GM20000 (cell line): ENCODE data around the gene NRG2.

Source experiments
- DNase-seq: peaks from one replicate; pipeline ENCODE4 v3.0.0; 2012; ENCODE audit warnings: low spot score
- CTCF ChIP-seq: IDR thresholded peaks from 2 replicates; pipeline ENCODE4 v1.5.1; 2012; ENCODE audit warnings: mild to moderate bottlenecking, control low read depth; ENCODE audit errors: extremely low read depth, missing control alignments

NRG2 gene

GRCh38 chr5:139880416-139881142 lies 162.5 kb downstream of the NRG2 start:
- no peak for TF ChIP-seq CTCF
- no peak for DNase-seq

DNA sequence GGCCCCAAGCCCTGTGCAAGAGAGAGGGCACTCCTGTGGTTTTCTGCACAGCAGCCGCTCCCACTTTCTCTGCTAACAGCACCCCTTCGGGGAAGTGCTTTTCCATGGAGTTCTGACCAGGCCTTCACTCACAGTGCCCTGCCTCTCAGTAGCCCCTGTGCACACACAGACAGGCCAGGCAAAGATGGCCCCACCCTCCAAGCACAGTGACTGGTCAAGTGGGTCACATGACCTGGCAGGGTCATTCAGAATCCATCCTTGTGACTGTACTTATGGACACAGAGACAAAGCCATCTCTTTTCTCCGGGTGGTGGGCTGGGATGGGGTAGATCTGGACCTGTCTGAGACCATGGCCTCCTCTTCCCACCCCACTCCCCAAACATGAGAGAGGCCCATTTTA lies 165.0 kb downstream of the NRG2 start:
- no peak for DNase-seq
- no peak for TF ChIP-seq CTCF

- no peak for TF ChIP-seq CTCF
- DNase-seq: no peak
Measured at GRCh38 chr5:139877129-139877597, 165.9 kb downstream of the NRG2 start.

DNA sequence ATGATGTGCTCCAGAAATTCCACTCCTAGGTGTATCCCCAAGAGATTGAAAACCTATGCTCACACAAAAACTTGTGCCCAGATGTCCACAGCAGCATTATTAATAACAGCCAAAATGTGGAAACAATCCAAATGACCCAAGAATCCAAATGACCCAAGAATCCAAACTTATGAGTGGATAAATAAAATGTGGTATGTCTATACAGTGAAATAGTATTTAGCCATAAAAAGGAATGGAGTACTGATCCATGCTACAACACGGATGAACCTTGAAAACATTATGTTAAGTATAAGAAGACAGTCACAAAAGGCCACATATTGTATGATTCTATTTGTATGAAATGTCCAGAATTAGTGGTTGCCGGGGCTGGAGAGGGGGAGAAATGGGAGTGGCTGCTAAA lies 167.1 kb downstream of the NRG2 start:
- TF ChIP-seq CTCF: no peak
- DNase-seq: no peak

- no peak for DNase-seq
Measured at GRCh38 chr5:139872851-139873794, 170.0 kb downstream of the NRG2 start.

DNA sequence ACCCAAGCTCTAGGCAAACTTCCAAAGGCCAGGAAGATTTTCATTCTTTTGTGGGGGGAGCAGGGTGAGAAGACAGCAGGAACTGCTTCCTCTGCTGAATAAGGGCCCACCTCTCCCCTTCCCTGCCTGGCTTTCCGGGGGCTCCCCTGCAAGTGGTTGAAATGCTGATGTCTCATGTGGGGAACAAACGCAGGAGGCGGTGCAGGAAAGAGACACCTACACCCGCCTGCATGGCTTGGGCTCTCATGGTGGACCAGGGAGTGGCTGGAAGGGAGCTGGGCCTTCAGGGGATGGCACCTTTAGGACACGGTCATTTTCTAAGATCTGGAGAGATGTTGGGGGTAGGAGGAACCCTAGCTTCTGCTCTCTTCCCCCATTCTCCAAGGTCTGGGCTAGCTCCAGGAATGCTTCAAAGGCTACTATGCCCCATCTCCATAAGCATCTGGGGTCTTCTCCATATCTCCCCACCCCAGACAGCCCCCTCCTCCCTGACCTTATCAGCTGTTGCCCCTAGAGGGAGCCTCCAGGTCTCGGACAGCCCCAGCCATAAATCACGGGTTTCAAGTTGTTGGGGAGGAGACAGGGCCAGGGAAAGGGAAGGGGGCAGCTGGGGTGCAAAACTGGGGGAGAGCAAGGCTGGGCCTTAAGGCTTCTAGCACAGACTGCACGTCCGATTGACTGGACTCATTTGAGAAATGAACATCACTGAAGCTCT lies 170.9 kb downstream of the NRG2 start:
- no peak for DNase-seq
- no peak for TF ChIP-seq CTCF

More at GRCh38 chr5:139872851-139873794, 170.0 kb downstream of the NRG2 start:
- no peak for TF ChIP-seq CTCF
